A549 treated with DMSO at 1 μM for 4 hours (cell line): ENCODE results near the gene ATP8B2. TPM values are rescaled to one million over a fixed set of nuclear protein-coding genes. Genes with fewer than 3 reads are reported as not detected.

Experiments
- total RNA-seq: library from RNA; stranded (reverse); fragments of 200-300 nt; extraction: Qiagen RNA extraction; gene quantifications from 5 replicates; pipeline ENCODE4 v1.2.3, GENCODE V29; 2022; ENCODE audit warnings: low read depth

ATP8B2 gene, protein sequence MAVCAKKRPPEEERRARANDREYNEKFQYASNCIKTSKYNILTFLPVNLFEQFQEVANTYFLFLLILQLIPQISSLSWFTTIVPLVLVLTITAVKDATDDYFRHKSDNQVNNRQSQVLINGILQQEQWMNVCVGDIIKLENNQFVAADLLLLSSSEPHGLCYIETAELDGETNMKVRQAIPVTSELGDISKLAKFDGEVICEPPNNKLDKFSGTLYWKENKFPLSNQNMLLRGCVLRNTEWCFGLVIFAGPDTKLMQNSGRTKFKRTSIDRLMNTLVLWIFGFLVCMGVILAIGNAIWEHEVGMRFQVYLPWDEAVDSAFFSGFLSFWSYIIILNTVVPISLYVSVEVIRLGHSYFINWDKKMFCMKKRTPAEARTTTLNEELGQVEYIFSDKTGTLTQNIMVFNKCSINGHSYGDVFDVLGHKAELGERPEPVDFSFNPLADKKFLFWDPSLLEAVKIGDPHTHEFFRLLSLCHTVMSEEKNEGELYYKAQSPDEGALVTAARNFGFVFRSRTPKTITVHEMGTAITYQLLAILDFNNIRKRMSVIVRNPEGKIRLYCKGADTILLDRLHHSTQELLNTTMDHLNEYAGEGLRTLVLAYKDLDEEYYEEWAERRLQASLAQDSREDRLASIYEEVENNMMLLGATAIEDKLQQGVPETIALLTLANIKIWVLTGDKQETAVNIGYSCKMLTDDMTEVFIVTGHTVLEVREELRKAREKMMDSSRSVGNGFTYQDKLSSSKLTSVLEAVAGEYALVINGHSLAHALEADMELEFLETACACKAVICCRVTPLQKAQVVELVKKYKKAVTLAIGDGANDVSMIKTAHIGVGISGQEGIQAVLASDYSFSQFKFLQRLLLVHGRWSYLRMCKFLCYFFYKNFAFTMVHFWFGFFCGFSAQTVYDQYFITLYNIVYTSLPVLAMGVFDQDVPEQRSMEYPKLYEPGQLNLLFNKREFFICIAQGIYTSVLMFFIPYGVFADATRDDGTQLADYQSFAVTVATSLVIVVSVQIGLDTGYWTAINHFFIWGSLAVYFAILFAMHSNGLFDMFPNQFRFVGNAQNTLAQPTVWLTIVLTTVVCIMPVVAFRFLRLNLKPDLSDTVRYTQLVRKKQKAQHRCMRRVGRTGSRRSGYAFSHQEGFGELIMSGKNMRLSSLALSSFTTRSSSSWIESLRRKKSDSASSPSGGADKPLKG
- total RNA-seq: 25.7 to 37.6 TPM (median 31.0 TPM) in 5 replicates

GRCh38 chr1:154324669-154325582, at the start of gene ATP8B2:
Gene ATP8B2, plus strand, starts transcription at chr1:154325525. Its CDS starts 2,617 bp downstream, at chr1:154328142.

DNA sequence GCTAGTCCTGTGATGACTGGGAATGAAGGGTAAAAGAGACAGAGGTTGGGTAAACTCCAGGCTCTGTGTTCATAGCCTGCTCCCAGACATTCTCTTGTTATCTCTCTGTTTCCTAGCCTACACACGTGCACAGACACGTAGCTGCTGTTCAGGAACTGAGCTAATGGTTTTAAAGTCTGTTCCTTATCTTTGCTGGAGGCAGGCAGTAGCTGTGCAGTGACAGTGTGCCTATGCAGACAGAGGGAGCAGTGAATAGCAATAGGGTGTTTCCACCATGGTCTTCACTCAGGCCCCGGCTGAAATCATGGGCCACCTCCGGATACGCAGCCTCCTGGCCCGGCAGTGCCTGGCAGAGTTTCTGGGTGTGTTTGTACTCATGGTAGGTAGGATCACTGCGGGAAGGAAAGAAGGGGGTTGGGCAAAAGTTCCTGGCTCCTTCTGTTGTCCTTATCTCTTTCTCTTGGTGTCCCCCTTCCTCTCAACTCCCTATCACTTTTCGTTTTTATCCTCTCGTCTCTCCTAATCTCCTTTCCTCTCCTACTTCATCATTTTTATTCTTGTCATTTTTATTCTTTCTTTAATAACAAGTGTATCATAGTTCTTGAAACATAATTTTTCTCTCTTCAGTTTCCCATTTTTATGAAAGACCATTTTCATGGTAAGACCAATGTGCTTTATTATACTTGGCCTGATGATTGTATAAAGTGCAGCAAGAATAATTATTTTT, 4.3 kb upstream of the ATP8B2 start, which contains the start of gene AQP10:
Gene AQP10 (plus strand): TSS at position 212 of the 727 bp plus-strand sequence. CDS start 63 bp downstream, at position 275.

Other genes with a start within 250 kb of the ATP8B2 start
- not detected in 5 replicates for gene NUP210L, start 170.5 kb upstream of the ATP8B2 start, total RNA-seq
- gene TPM3, start 133.4 kb upstream of the ATP8B2 start, total RNA-seq: 447 to 541 TPM (median 495 TPM) in 5 replicates
- gene CFAP141, start 119.2 kb upstream of the ATP8B2 start, total RNA-seq: not detected in 5 replicates
- gene UBAP2L, start 104.6 kb upstream of the ATP8B2 start, total RNA-seq: 97.7 to 120 TPM (median 115 TPM) in 5 replicates
- 92.5 to 103 TPM (median 96.8 TPM) in 5 replicates for gene HAX1, start 52.9 kb upstream of the ATP8B2 start, total RNA-seq
- not detected in 5 replicates for gene AQP10, start 4.4 kb upstream of the ATP8B2 start, total RNA-seq
- gene IL6R, start 79.8 kb downstream of the ATP8B2 start, total RNA-seq: 10.6 to 15.0 TPM (median 12.2 TPM) in 5 replicates
- not detected in 5 replicates for gene TDRD10, start 176.7 kb downstream of the ATP8B2 start, total RNA-seq
- 0.03 to 0.11 TPM (median 0.06 TPM) in 4 of 5 replicates, not detected in the other for gene SHE, start 176.9 kb downstream of the ATP8B2 start, total RNA-seq
- gene UBE2Q1, start 233.1 kb downstream of the ATP8B2 start, total RNA-seq: 45.2 to 67.4 TPM (median 63.7 TPM) in 5 replicates
- gene CHRNB2, start 242.3 kb downstream of the ATP8B2 start, total RNA-seq: 0.36 to 0.45 TPM (median 0.41 TPM) in 5 replicates